Measurements from ENCODE around the gene MCF2L.
A peak's percentile ranks its signal among the peaks of the same experiment; 100 is the strongest.

Gene MCF2L

DNA sequence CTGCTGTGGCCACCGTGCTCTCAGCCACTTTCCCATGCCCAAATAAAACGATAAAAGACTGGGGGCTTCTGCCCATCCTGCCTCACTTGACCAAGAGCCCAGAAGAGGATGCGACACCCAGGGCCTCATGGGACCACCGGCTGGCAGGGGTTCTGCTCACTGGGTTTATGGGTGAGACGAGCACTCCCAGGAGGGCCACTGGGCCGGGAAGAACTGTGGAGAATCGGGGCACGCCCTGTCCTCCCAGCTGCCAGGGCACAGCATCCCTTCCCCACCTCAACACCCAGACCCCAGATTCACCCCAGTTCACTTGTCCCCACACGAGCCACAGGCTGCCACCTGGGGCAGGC lies 148.9 kb downstream of the MCF2L start:
- no peak for DNase-seq

DNA sequence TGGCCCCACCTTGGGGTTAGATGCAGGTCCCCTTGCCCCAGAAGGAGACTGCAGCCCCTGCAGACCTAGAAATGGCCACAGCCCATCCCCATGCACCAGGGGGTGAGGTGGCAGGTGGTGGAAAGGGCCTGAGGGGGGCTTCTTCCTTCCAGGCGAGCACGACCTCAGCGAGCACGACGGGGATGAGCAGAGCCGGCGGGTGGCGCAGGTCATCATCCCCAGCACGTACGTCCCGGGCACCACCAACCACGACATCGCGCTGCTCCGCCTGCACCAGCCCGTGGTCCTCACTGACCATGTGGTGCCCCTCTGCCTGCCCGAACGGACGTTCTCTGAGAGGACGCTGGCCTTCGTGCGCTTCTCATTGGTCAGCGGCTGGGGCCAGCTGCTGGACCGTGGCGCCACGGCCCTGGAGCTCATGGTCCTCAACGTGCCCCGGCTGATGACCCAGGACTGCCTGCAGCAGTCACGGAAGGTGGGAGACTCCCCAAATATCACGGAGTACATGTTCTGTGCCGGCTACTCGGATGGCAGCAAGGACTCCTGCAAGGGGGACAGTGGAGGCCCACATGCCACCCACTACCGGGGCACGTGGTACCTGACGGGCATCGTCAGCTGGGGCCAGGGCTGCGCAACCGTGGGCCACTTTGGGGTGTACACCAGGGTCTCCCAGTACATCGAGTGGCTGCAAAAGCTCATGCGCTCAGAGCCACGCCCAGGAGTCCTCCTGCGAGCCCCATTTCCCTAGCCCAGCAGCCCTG lies 149.4 kb downstream of the MCF2L start:
- DNase-seq, result no peak

DNA sequence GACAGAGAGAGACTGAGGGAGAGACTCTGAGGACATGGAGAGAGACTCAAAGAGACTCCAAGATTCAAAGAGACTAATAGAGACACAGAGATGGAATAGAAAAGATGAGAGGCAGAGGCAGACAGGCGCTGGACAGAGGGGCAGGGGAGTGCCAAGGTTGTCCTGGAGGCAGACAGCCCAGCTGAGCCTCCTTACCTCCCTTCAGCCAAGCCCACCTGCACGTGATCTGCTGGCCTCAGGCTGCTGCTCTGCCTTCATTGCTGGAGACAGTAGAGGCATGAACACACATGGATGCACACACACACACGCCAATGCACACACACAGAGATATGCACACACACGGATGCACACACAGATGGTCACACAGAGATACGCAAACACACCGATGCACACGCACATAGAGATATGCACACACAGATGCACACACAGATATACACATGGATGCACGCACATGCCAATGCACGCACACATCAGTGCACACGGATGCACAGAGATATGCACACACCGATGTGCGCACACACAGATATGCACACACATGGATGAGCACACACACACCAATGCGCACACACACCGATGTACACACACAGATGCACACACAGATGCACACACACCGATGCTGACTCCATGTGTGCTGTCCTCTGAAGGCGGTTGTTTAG lies 150.3 kb downstream of the MCF2L start:
- no peak for DNase-seq

DNA sequence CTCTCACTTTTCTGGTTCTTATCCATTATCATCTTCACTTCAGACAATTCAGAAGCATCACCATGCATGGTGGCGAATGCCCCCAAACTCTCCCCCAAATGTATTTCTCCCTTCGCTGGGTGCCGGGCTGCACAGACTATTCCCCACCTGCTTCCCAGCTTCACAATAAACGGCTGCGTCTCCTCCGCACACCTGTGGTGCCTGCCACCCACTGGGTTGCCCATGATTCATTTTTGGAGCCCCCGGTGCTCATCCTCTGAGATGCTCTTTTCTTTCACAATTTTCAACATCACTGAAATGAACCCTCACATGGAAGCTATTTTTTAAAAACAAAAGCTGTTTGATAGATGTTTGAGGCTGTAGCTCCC lies 150.8 kb downstream of the MCF2L start:
- DNase-seq, result no peak

DNA sequence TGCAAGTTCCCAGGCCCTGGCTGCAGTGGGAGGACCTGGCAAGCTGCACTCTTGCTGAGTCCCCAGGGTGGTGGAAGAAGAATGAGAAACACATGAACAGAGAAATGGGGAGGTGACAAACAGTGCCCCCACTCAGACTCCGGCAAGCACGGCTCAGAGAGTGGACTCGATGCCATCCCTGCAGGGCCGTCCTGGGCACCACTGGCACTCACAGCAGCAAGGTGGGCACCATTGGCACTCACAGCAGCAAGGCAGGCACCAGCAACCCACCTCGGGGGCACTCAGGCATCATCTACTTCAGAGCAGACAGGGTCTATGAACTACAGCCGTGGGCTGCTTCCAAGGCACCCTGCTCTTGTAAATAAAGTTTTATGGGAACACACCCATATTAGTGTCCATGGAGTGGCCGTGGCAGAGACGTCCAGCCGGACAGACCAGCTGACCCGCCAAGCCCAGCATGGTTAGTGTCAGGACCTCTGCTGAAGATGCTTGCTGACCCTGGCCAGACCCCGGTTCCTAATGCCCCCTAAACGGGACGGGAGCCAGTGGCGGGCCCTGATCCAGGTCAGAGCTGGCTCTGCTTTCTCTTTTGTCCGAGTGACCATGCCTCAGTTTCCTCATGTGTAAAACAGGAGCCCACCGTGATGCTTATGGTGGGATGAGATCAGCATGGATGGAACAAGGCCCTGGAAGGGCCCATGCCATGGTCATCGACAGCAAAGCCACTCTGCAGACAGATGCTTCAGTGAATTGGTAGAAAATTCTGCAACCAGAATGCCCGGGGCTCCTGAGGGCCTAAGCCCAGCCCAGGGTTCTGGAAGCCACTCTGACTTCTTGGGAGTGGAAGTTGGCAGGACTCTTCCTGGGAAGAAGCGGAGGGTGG lies 151.5 kb downstream of the MCF2L start:
- DNase-seq, result no peak

DNA sequence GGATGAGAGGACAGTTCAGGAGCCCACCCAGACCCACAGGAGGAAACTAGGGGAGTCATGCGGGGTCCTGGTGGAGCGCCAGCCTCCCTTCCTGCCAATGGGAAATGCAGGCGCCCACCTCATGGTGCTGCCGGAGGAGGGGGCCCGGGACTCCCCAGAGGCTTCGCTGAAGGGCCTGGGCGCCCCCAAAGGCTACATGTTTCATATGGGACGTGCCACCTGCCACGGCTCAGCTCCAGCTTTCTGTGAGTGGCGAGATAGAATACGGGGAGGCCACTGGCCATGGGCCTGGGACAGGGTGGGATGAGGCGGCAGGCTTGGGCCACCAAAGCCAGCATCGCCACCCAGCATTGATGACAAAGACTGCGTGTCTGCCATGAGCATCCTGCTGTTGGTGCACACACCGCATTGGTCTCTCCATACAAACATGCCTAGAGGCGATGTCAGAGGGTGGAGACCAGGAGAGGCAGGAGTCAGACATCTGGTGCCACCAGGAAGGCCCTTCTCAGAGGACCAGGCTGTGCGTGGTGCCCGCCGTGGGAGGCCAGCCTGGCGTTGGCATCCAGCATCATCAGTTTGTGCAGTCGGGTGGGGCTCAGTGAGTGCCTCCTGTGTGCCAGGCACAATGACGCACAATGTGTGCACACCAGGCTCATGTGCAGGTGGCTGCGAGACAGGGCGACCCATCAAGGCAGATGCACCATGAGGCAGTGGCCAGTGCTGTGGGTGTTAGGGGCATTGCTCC lies 152.3 kb downstream of the MCF2L start:
- DNase-seq, result no peak

DNA sequence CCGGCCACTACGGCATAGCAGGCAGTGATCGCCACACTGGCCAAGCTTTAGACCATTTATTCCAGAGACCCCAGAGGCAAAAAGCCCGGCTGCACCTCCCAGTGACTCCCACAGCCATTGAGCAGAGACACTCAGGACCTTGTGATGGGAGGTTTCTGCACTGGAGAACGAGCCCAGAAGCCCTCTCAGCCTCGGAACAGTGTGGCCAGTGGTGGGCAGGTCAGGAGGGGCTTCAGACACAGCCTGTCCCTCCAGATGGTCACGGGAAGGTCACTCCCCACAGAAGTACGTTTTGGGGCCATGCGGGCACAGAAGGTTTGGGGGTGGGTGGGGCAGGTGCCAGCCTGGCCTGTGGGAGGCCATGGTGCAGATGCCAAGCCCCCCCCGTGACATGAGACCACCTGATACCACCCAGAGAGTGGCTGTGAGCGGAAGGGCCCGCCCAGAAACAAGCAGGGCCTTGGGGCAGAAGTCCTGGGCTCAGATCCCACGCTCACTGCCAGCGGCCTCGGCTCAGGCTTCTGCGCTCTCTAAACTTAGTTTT lies 153.0 kb downstream of the MCF2L start:
- DNase-seq, result no peak

DNA sequence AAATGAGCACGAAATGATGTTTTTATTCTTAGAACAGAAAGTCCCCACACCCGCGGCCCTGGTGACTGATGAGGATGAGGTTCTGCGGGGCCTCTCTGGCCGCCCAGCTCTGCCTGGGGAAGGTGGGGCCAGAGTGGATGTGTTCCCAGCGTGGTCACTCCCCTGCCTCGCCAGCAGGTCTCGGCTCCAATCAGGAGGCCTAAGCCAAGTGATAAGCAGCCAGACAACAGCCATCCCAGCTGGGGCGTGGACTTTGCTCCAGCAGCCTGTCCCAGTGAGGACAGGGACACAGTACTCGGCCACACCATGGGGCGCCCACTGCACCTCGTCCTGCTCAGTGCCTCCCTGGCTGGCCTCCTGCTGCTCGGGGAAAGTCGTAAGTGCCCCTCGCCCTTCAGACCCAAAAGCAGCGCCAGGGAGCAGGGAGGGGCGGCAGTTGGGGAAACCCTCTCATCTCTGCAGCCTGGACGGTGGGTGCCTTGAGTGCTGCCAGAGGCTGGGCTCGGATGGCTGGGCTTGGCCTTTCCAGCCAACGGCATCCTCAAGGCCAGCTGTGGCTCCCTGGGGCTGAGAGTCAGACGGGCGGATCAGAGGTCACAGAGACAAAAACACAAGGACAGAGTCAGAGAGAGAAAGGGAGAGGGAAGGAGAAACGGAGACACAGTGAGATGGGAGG lies 153.7 kb downstream of the MCF2L start, which contains the start of gene F10:
TSS of gene F10 (plus strand) at position 250 of the 676 bp plus-strand sequence. CDS start at position 307, 57 bp downstream.
- DNase-seq, result no peak

DNA sequence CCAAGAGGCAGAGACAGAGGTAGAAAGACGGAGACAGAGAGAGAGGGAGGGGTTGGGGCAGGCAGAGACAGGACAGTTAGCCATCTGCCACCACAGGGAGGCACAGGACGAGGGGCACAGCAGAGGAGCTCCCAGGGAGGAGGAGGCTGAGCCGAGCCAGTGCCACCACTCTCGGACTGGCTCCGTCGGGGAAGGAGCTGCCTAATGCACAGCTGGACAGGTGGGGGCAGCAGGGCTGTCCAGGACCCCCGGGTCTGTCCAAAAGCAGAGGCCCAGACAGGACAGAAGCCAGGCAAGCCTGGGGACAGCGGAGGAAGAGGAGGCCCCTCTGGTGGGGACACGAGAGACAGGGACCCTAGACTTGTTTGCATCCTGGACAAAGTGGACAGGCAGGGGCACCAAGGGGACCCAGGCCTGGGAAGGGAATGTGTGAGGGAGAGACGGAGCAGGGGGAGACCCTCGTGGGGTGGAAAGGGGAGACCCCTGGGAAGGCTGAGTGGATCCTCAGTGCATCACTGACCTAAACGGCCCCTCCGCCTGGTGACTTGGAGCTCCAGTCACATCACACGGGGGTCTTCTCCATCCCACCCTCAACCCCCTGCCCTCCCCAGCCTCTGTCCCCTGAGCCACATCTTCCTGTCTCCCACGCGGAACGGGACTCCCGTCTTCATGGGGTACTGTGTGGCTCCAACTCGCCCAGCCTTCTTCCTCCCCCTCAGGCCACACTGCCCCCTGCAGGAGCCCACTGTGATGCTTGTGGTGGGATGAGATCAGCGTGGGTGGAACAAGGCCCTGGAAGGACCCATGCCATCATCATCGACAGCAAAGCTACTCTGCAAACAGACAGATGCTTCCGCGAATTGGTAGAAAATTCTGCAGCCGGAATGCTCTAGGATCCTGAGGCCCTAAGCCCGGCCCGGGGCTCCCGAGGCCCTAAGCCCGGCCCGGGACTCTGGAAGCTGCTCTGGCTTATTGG lies 154.5 kb downstream of the MCF2L start:
- peak; percentile 20 for DNase-seq

DNA sequence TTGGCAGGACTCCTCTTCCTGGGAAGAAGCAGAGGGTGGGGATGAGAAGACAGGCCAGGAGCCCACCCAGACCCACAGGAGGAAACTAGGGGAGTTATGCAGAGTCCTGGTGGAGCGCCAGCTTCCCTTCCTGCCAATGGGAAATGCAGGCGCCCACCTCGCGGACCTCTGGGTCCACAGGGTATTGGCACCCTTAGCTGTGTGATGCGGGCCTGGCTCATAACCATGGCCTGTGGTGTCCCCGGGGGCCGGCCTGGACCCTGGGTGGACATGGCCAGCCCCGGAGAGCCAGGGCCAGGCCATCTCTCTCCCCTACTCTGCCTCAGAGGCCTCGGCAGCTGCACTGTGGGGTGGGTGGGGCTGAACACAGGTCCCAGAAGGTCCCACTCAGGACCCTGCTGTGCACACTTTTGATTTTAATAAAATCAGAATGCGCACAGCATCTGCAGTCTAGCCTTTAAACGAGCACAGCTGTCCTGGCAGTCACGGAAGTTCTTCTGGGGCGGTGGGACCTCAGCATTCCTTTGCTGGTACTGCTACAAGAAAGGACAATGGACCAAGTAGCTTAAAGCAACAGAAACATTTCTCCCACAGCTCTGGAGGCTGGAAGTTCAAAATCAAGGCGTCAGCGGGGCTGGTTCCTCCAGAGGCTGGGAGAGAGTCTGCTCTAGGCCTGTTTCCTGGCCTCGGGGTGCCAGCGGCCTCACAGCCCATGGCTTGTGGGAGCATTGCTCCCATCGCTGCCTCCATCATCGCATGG lies 155.4 kb downstream of the MCF2L start:
- no peak for DNase-seq

DNA sequence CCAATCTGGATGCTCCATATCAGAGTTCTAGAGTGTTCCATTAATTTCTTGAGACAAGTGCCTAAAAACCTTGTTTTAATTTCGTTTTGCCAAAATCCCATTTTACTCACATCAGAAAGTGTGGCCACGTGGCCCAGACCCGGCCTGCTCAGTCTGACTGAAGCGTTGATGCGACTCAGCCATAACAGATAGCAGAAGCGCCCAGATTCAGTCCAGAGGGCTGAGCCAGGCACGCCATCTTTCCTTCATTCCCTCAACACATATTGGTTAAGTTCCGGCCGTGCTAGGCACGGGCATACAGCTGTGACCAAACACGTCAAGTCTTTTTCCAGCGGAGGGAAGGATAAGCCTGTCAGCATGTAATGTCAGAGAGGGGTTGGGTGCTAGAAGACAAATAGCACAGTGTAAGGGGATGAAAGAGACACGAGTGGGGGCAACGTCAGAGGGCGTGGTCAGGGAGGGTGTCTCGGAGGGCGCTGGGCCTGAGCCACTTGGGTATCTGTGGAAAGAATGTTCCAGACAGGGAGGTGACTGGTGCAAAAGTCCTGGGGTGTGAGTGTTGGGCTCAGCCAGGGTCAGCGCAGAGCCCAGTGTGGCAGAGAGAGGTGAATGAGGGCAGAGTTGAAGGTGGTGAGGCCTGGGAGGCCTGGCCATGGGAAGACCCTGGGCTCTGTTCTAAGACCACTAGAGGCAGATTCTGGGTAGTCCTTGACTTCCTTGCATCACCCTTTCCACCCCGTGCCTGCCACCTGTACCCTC lies 156.7 kb downstream of the MCF2L start:
- DNase-seq, result no peak

DNA sequence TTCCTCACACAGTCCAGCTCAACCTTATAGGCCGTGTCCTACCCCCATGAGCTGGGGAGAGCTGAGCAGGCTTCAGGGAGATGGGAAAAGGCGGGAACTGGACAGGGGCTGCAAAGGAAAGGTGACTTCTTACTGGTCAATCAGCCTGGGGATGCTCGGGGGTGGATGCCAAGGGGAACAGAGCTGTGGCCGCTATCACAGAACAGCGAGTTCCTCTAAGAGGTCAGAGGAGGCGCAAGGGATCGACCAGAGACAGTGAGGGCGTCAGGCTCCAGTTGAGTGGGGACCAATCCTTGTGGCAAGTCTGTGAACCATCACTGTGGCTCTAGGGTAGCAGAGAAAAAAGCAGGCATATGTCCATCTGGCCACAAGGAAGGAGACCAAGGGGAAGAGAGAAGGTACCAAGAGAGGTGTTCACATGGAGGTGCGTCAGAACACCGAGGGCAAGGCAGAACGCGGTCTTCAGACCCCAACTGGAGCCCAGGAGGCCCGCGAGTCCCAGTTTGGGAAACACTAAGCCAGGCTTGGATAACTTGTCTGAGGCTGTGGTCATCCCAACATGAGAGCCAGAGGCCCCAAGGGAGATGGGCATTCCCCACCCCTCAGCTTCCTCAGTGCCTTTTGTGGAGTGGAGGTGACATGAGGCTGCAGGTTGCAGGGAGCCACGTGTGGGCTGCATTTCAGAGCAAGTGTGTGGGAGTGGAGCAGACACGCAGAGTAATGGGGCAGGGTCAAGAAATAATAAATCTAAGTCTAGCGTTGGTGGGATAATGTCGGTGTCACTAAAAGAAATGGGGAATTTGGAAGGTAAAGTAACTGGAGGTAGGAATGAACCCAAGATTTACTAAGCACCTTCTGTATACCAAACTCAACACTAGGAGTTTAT lies 157.5 kb downstream of the MCF2L start:
- DNase-seq, result no peak

DNA sequence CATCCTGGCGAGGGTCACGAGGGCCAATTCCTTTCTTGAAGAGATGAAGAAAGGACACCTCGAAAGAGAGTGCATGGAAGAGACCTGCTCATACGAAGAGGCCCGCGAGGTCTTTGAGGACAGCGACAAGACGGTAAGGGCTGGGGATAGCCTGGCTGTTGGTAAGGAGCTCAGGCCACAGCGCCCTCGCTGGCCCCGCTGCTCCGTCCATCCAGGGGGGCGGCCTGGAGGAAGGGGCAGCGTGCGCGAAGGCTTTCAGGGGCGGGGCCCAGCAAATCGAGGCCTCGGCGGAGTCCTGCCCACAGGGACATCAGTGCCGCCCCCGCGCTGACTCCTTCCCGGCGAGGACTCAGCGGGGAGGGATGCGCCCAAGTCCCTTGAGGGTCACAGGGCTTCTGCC lies 160.5 kb downstream of the MCF2L start:
- no peak for DNase-seq

DNA sequence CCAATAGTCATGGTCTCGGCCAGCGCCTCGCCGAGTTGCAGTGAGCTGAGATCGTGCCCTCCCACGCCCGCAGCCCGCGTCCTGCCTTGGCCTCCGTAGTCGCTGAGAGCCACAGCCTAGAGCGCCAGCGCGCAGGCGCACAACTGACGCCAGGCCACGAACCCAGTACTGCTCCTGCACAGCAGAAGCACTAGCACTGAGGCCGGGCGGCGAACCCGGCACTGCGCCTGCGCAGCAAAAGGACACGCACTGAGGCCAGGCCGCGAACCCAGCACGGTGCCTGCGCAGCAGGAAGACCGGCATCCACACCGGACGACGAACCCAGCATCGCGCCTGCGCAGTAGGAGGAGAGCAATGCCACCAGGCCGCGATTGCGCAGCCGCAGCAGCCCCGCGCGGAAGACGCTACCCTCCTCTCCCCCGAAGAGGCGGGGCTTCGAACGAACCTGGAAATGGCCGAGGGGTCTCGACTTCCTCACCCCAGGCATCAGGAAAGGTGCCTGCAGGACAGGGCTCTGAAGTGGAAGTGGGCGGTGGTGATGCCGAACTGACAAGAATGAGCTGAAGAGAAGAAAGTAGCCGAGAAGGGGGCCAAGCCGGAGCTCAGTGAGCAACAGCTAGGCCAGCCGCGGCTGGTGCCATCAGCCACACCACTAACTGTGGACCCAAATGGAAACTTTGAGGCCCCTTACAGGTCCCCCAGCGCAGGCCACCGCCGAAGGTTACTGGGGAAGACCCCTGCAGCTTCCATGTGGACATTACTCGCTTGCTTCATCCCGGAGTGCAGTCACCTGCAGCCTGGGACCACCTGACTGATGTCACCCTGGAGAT lies 161.1 kb downstream of the MCF2L start:
- peak; percentile 65 for DNase-seq

DNA sequence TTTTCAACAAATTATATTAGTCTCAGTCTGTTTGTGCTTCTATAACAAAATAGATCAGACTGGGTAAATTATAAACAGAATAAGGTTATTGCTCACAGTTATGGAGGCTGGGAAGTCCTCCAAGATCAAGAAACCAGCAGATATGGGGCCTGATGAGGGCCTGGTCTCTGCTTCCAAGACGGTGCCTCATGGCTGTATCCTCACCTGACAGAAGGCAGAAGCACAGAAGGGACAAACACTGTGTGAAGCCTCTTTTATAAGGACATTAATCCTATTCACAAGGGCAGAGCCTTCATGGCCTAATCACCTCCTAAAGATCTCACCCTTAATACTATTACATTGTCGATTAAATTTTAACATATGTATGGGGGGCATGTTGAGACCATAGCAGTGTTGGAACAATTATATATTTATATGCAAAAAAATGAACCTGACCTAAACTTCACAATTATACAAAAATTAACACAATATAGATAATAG lies 166.3 kb downstream of the MCF2L start:
- DNase-seq, result no peak

DNA sequence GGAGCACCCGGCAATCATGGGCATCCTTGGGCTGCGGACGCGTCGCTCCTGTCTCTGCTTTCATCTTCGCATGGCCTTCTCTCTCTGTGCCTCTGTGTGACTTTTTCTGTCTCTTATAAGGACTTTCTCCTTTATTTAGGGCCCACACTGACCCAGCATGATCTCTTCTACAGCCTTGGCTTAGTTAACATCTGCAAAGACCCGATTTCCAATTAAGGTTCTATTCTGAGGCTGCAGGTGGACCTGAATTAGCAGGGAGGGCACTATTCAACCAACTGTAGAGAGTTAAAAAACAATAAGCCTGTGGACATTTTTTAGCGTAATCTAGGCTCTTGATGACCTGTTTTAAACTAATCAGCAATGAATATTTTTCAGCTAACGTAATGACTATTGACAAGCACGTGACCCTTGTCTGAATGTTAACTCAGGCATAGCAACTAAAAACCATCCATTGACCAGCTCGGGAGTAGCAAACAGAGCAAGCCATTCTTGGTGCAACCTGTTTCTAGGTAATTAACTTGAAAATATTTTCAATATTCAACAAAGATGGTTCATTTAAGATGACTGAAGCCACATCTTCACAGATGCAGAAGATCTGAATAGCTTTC lies 168.8 kb downstream of the MCF2L start:
- DNase-seq, result no peak

Measured in stimulated activated CD4-positive, alpha-beta T cell treated with anti-CD3 and anti-CD28 coated beads, Interleukin-15, amount 100 ng/mL, for 24 hours (primary cell).